HepG2 (cell line): ENCODE results near the gene NINL. TPM values are rescaled to one million over a fixed set of nuclear protein-coding genes. Genes with fewer than 3 reads are reported as not detected.

ENCODE experiments used
- ATAC-seq: fragments of 200-7000 bp; cut with Tn5 transposase; 3 replicates; pipeline ENCODE4 v1.9.1; 2020; ENCODE audit warnings: mild to moderate bottlenecking, moderate library complexity
- BruUV-seq: library from RNA; stranded (reverse); fragments of 400-500 nt; replicated peaks from 2 replicates; lab custom pipeline; 2021; lab: Mats Ljungman, UMichigan
- CTCF ChIA-PET: fragments of 300-600 bp; formaldehyde crosslinking; extraction: SDS; loops from one replicate; lab custom pipeline; 2021; ENCODE audit warnings: low total read pairs, inconsistent platforms, low intra/inter-chr PET ratio; lab: Yijun Ruan, JAX
- POLR2A ChIA-PET: fragments of 350-600 bp; sonication (Branson Sonifier 250); formaldehyde crosslinking; loops from one replicate; lab custom pipeline; 2020; ENCODE audit warnings: antibody characterized with exemption, inconsistent platforms; lab: Yijun Ruan, JAX
- DNase-seq: peaks from one replicate; pipeline ENCODE4 v3.0.0-alpha.2; 2015; ENCODE audit warnings: low spot score
- FAIRE-seq: peaks from 3 replicates; lab custom pipeline; 2011; peaks lifted over from hg19 to GRCh38; lab: Jason Lieb, UNC
- H2AFZ ChIP-seq: one replicate; pipeline ENCODE4 v1.6.1; 2011; ENCODE audit warnings: low read length, inconsistent platforms
- H3K27ac ChIP-seq: fragments of 300-600 bp; 3 replicates; pipeline ENCODE4 v1.8.0; 2011; ENCODE audit warnings: mixed run types, mild to moderate bottlenecking, mixed read lengths, low read length, inconsistent platforms; ENCODE audit not compliant: insufficient read depth; ENCODE audit errors: extremely low read length
- H3K27me3 ChIP-seq, 2 experiments: fragments of 200-600 bp in 1 of 2; 2 replicates in 1 of 2; 3 replicates in 1 of 2; pipeline versions ENCODE4 v1.6.0 to v1.8.0; 2011; ENCODE audit warnings: low read length in 2 of 2, mild to moderate bottlenecking in 2 of 2, moderate library complexity in 2 of 2, inconsistent platforms in 1 of 2; ENCODE audit not compliant: insufficient read depth in 2 of 2, control insufficient read depth in 1 of 2
- H3K36me3 ChIP-seq, 2 experiments: fragments of 200-600 bp in 1 of 2; replicated peaks in 1 of 2; 2 replicates in 1 of 2; 3 replicates in 1 of 2; pipeline versions ENCODE4 v1.5.1 to v1.8.0; 2011; ENCODE audit warnings: low read length in 2 of 2, inconsistent platforms in 1 of 2; ENCODE audit not compliant: insufficient read depth in 2 of 2, control insufficient read depth in 1 of 2
- H3K4me1 ChIP-seq: 2 replicates; pipeline ENCODE4 v1.5.1; 2012; ENCODE audit warnings: low read length, inconsistent platforms; ENCODE audit not compliant: insufficient read depth
- H3K4me2 ChIP-seq: 2 replicates; pipeline ENCODE4 v1.6.0; 2011; ENCODE audit warnings: low read depth, low read length, inconsistent platforms
- H3K4me3 ChIP-seq, 3 experiments: fragments of 200-600 bp in 1 of 3; sonication (generic), shearing (Covaris generic) in 1 of 3; replicated peaks in 1 of 3; 2 replicates each; pipeline ENCODE4 v1.5.1; 2011 to 2016; ENCODE audit warnings: low read length in 3 of 3, inconsistent platforms in 2 of 3, low read depth in 2 of 3, mild to moderate bottlenecking in 2 of 3, control low read depth in 1 of 3, mixed read lengths in 1 of 3; ENCODE audit not compliant: insufficient read depth in 1 of 3
- H3K79me2 ChIP-seq: one replicate; pipeline ENCODE4 v1.6.1; 2011; ENCODE audit warnings: low read length, inconsistent platforms; ENCODE audit not compliant: insufficient read depth
- H3K9ac ChIP-seq: 2 replicates; pipeline ENCODE4 v1.6.0; 2011; ENCODE audit warnings: mild to moderate bottlenecking, low read depth, low read length, inconsistent platforms; ENCODE audit not compliant: insufficient read depth
- H3K9me3 ChIP-seq: 2 replicates; pipeline ENCODE4 v1.5.1; 2012; ENCODE audit warnings: mild to moderate bottlenecking, low read length
- H4K20me1 ChIP-seq: 2 replicates; pipeline ENCODE4 v1.6.0; 2011; ENCODE audit warnings: inconsistent platforms, mild to moderate bottlenecking, low read length, moderate library complexity; ENCODE audit not compliant: insufficient read depth
- AGO2 ChIP-seq: fragments of 200-400 bp; formaldehyde crosslinking; optimal IDR thresholded peaks from 2 replicates; pipeline ENCODE3; 2017; ENCODE audit warnings: mild to moderate bottlenecking, low read depth, low read length, moderate library complexity
- ARNTL ChIP-seq: sonication (generic); formaldehyde crosslinking; IDR thresholded peaks from 2 replicates; pipeline ENCODE4 v1.4.0; 2020; ENCODE audit warnings: mild to moderate bottlenecking, missing genetic modification reagents
- EHMT2 ChIP-seq: fragments of 200-600 bp; sonication (generic); IDR thresholded peaks from 2 replicates; pipeline ENCODE4 v1.7.0; 2017; ENCODE audit warnings: antibody characterized with exemption, low read depth, low read length, borderline replicate concordance
- GZF1 ChIP-seq: sonication (generic); formaldehyde crosslinking; IDR thresholded peaks from 2 replicates; pipeline ENCODE4 v1.5.1; 2020; ENCODE audit warnings: mild to moderate bottlenecking, missing genetic modification reagents
- HCFC1 ChIP-seq: fragments of 150-350 bp; IDR thresholded peaks from 2 replicates; pipeline ENCODE4 v1.6.1; 2014; ENCODE audit warnings: low read depth, low read length
- MYNN ChIP-seq: sonication (generic); formaldehyde crosslinking; IDR thresholded peaks from 2 replicates; pipeline ENCODE4 v1.4.0; 2020; ENCODE audit warnings: mild to moderate bottlenecking, low read depth, missing genetic modification reagents
- NFKBIZ ChIP-seq: IDR thresholded peaks from 2 replicates; pipeline ENCODE4 v1.6.1; 2018; ENCODE audit warnings: missing genetic modification reagents, missing compliant biosample characterization
- PPARG ChIP-seq: conservative IDR thresholded peaks from 2 replicates; pipeline ENCODE4 v1.6.1; 2016; ENCODE audit warnings: missing biosample characterization, missing genetic modification reagents
- SNRNP70 ChIP-seq: fragments of 200-400 bp; formaldehyde crosslinking; IDR thresholded peaks from 2 replicates; pipeline ENCODE4 v1.6.1; 2017; ENCODE audit warnings: mild to moderate bottlenecking, low read depth, low read length, moderate library complexity
- SOX5 ChIP-seq: IDR thresholded peaks from 2 replicates; pipeline ENCODE4 v1.6.1; 2016; ENCODE audit warnings: borderline replicate concordance
- SPEN ChIP-seq: sonication (generic); formaldehyde crosslinking; IDR thresholded peaks from 2 replicates; pipeline ENCODE4 v1.5.1; 2020; ENCODE audit warnings: low read depth, mild to moderate bottlenecking, missing genetic modification reagents
- ZNF350 ChIP-seq: sonication (generic); formaldehyde crosslinking; IDR thresholded peaks from 2 replicates; pipeline ENCODE4 v1.4.0; 2020; ENCODE audit warnings: mild to moderate bottlenecking, low read depth, missing genetic modification reagents, borderline replicate concordance
- ZNF446 ChIP-seq: sonication (generic); formaldehyde crosslinking; IDR thresholded peaks from 2 replicates; pipeline ENCODE4 v1.5.0; 2020; ENCODE audit warnings: mild to moderate bottlenecking, missing genetic modification reagents
- ZNF704 ChIP-seq: sonication (generic); formaldehyde crosslinking; IDR thresholded peaks from 2 replicates; pipeline ENCODE4 v1.8.1; 2023; ENCODE audit warnings: mild to moderate bottlenecking, inconsistent platforms, moderate library complexity, missing genetic modification reagents, borderline replicate concordance
- ZSCAN25 ChIP-seq: sonication (generic); formaldehyde crosslinking; IDR thresholded peaks from 2 replicates; pipeline ENCODE4 v1.8.0; 2022; ENCODE audit warnings: mild to moderate bottlenecking, missing genetic modification reagents
- WGBS: methylation state at CpG from one replicate; pipeline ENCODE4 v1.1.6; 2017; ENCODE audit warnings: low lambda C conversion rate; 5-methylcytosine and 5-hydroxymethylcytosine counted together
- in situ Hi-C: cut with HindIII; loops from 2 replicates; pipeline ENCODE4 v1.10.0; 2017; ENCODE audit warnings: low pct_unique_long_range_greater_than_20kb; ENCODE audit not compliant: extremely low pct_ligation_motif_present
- intact Hi-C: fragments of 100-400 bp; cut with micrococcal nuclease; formaldehyde crosslinking; loops from one replicate; pipeline ENCODE4 v1.10.0; 2022; ENCODE audit not compliant: unreplicated experiment
- polyA plus RNA-seq, 8 experiments: library from polyadenylated mRNA; depleted of rRNA in 3 of 8; stranded (reverse) in 7 of 8; unstranded in 1 of 8; fragments of >200 nt; fragmentation: Illumina TruSeq in 4 of 8; extraction: Trizol in 4 of 8; gene quantifications; 2 replicates each; pipeline versions ENCODE4 v1.2.1 to v1.2.3, GENCODE V29; 2011 to 2016; ENCODE audit warnings: low read depth in 4 of 8, missing spikeins in 1 of 8, mixed read lengths in 1 of 8; ENCODE audit not compliant: insufficient read depth in 1 of 8
- total RNA-seq, 5 experiments: library from RNA; depleted of rRNA; stranded (reverse); fragments of >200 nt; fragmentation: Illumina TruSeq; extraction: Trizol; gene quantifications; 2 replicates each; pipeline ENCODE4 v1.2.3, GENCODE V29; 2016; ENCODE audit warnings: low read depth in 1 of 5
- TF ChIP-seq, protein P1 (sequence below): sonication (generic); formaldehyde crosslinking; IDR thresholded peaks from 2 replicates; pipeline ENCODE4 v1.4.0; 2020; ENCODE audit warnings: missing genetic modification reagents, borderline replicate concordance
- TF ChIP-seq, protein P2 (sequence below): sonication (generic); formaldehyde crosslinking; IDR thresholded peaks from 2 replicates; pipeline ENCODE4 v1.4.0; 2020; ENCODE audit warnings: missing genetic modification reagents

Gene NINL
- total and polyA plus RNA-seq, 2 of the 13 experiments (the other 11 are each of a cell fraction or from before 2014, with no cell fraction given), result 32.3 to 34.3 TPM

GRCh38 chr20:25626779-25627178 is 41.4 kb upstream of the NINL start (continued):
- TF ChIP-seq, protein P1, sequence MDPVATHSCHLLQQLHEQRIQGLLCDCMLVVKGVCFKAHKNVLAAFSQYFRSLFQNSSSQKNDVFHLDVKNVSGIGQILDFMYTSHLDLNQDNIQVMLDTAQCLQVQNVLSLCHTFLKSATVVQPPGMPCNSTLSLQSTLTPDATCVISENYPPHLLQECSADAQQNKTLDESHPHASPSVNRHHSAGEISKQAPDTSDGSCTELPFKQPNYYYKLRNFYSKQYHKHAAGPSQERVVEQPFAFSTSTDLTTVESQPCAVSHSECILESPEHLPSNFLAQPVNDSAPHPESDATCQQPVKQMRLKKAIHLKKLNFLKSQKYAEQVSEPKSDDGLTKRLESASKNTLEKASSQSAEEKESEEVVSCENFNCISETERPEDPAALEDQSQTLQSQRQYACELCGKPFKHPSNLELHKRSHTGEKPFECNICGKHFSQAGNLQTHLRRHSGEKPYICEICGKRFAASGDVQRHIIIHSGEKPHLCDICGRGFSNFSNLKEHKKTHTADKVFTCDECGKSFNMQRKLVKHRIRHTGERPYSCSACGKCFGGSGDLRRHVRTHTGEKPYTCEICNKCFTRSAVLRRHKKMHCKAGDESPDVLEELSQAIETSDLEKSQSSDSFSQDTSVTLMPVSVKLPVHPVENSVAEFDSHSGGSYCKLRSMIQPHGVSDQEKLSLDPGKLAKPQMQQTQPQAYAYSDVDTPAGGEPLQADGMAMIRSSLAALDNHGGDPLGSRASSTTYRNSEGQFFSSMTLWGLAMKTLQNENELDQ (CRISPR knock-in tag), result no peak

GRCh38 chr20:25624500-25624939 is 39.2 kb upstream of the NINL start:
- Histone ChIP-seq H3K4me1 (peaks cover 49% of the 10 kb centered on the region), H3K4me3 (peak overlapping the region; percentile 72 to 87 (median 80)), H3K4me2 (peak overlapping the region; percentile 100), H3K27me3 (no peaks in the 10 kb centered on the region; a peak in 1 of 5 replicates), H3K27ac (peak overlapping the region; percentile 96), H3K79me2 (peaks cover 51% of the 10 kb centered on the region), H4K20me1 (0 out of 2 replicates have a peak, but pooled peaks cover 3% of the 10 kb centered on the region), H3K9me3 (no peaks in the 10 kb centered on the region), H2AFZ (peak overlapping the region; percentile 35), H3K9ac (peak overlapping the region; percentile 94), H3K36me3 (peaks cover 0 to 5% of the 10 kb centered on the region in 2 experiments; a peak in 4 of 5 replicates)
- ATAC-seq (no peak), FAIRE-seq (no peak), DNase-seq (no peak)
- ChIA-PET CTCF (no interaction called here), POLR2A (interaction anchor here (0.9 to 1.0 kb wide), 2 partner anchors 18 to 126 kb away, joined by 3 to 4 read pairs; no protein-coding TSS in a partner anchor)
- in situ Hi-C loops, result loop anchor here (5.0 kb wide), 1 partner anchor 37 kb away; the partner anchor contains the start of gene NINL
- 5% methylated on average over 14 of the region's 17 CpGs for WGBS
- intact Hi-C loops, result loop anchor here (1.0 kb wide), 1 partner anchor 72 kb away; the partner anchor contains the start of gene ZNF337
- TSS peak; percentile 62 for BruUV-seq
- TF ChIP-seq EHMT2, result no peak
- TF ChIP-seq ZNF446, result no peak
- no peak for TF ChIP-seq SOX5 (CRISPR knock-in tag)
- TF ChIP-seq PPARG (CRISPR knock-in tag), result no peak
- no peak; the same call in 1 of the 2 replicates for TF ChIP-seq ZNF704 (CRISPR knock-in tag)
- TF ChIP-seq ZSCAN25 (CRISPR knock-in tag), result no peak; the same call in 1 of the 2 replicates
- TF ChIP-seq MYNN (CRISPR knock-in tag), result no peak
- peak; percentile 80 for TF ChIP-seq GZF1 (CRISPR knock-in tag)
- no peak for TF ChIP-seq ZNF350 (CRISPR knock-in tag)
- peak; percentile 20; the same call in 1 of the 2 replicates for TF ChIP-seq HCFC1
- TF ChIP-seq ARNTL (CRISPR knock-in tag), result 0 out of 2 replicates have a peak, but pooled peaks have one; percentile 13
- no peak for TF ChIP-seq SNRNP70
- TF ChIP-seq NFKBIZ (CRISPR knock-in tag), result 0 out of 2 replicates have a peak, but pooled peaks have one; percentile 68
- peak; percentile 52 for TF ChIP-seq AGO2
- TF ChIP-seq, protein P2, sequence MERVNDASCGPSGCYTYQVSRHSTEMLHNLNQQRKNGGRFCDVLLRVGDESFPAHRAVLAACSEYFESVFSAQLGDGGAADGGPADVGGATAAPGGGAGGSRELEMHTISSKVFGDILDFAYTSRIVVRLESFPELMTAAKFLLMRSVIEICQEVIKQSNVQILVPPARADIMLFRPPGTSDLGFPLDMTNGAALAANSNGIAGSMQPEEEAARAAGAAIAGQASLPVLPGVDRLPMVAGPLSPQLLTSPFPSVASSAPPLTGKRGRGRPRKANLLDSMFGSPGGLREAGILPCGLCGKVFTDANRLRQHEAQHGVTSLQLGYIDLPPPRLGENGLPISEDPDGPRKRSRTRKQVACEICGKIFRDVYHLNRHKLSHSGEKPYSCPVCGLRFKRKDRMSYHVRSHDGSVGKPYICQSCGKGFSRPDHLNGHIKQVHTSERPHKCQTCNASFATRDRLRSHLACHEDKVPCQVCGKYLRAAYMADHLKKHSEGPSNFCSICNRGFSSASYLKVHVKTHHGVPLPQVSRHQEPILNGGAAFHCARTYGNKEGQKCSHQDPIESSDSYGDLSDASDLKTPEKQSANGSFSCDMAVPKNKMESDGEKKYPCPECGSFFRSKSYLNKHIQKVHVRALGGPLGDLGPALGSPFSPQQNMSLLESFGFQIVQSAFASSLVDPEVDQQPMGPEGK, result no peak; the same call in 1 of the 2 replicates
- 0 out of 2 replicates have a peak, but pooled peaks have one; percentile 39 for TF ChIP-seq SPEN (CRISPR knock-in tag)
